ENCODE results near the gene ZNF823. TPM values are rescaled to one million over a fixed set of nuclear protein-coding genes. Genes with fewer than 3 reads are reported as not detected.

Gene ZNF823
- total and polyA plus RNA-seq, 2 of the 13 experiments (the other 11 are each of a cell fraction or from before 2014, with no cell fraction given), result 5.7 to 11.7 TPM

GRCh38 chr19:11705474-11705873 is 33.3 kb downstream of the ZNF823 start:
- Histone ChIP-seq H3K27me3 (ENCODE audit: control insufficient read depth in 1 of 2, insufficient read depth in 2 of 2, low read length in 2 of 2) (peaks cover 0 to 3% of the 10 kb centered on the region in 2 experiments; a peak in 1 of 5 replicates), H3K4me2 (ENCODE audit: low read depth, low read length) (peak overlapping the region; percentile 21; the same call in 1 of the 2 replicates), H2AFZ (ENCODE audit: low read length) (no peak overlapping the region), H4K20me1 (ENCODE audit: insufficient read depth, low read length) (no peaks in the 10 kb centered on the region), H3K36me3 (replicated peaks in 1 of 2; ENCODE audit: control insufficient read depth in 1 of 2, insufficient read depth in 2 of 2, low read length in 2 of 2) (no peaks in the 10 kb centered on the region), H3K9me3 (ENCODE audit: low read length) (no peaks in the 10 kb centered on the region), H3K4me1 (ENCODE audit: insufficient read depth, low read length) (peaks cover 52% of the 10 kb centered on the region), H3K27ac (ENCODE audit: extremely low read length, insufficient read depth, low read length) (no peak overlapping the region), H3K4me3 (replicated peaks in 1 of 3; ENCODE audit: insufficient read depth in 1 of 3, low read depth in 2 of 3, low read length in 3 of 3) (no peak overlapping the region), H3K79me2 (ENCODE audit: insufficient read depth, low read length) (no peaks in the 10 kb centered on the region), H3K9ac (ENCODE audit: insufficient read depth, low read depth, low read length) (no peak overlapping the region)
- 26% methylated on average over 3 of the region's 3 CpGs for WGBS (ENCODE audit: low lambda C conversion rate)
- DNase-seq (ENCODE audit: low spot score) (no peak), ATAC-seq (no peak), FAIRE-seq (no peak)
- BruUV-seq (replicated peaks), result no TSS peak
- intact Hi-C loops (cut with micrococcal nuclease; ENCODE audit: unreplicated experiment) (no loop called here), in situ Hi-C loops (cut with HindIII; ENCODE audit: extremely low pct_ligation_motif_present, low pct_unique_long_range_greater_than_20kb) (no loop called here)
- CTCF ChIA-PET (ENCODE audit: low intra/inter-chr PET ratio, low total read pairs), result no interaction called here
- POLR2A ChIA-PET, result interaction anchor here (1.5 kb wide), 1 partner anchor 11 kb away, joined by 4 read pairs; no protein-coding TSS in a partner anchor
- TF ChIP-seq HNRNPH1 (optimal IDR thresholded peaks at IDR 0.05; ENCODE audit: low read depth, low read length), result no peak
- TF ChIP-seq TSC22D2 (CRISPR knock-in tag; IDR thresholded peaks at IDR 0.05; ENCODE audit: borderline replicate concordance), result no peak
- no peak for TF ChIP-seq SMAD1 (CRISPR knock-in tag; IDR thresholded peaks at IDR 0.05; ENCODE audit: borderline replicate concordance, low read depth)
- TF ChIP-seq ZNF343 (CRISPR knock-in tag; IDR thresholded peaks at IDR 0.05), result no peak
- TF ChIP-seq ATF2 (CRISPR knock-in tag; IDR thresholded peaks at IDR 0.05), result no peak
- no peak for TF ChIP-seq ARNT2 (CRISPR knock-in tag; IDR thresholded peaks at IDR 0.05; ENCODE audit: low read depth)
- TF ChIP-seq HNF4A (CRISPR knock-in tag; IDR thresholded peaks at IDR 0.05), result no peak
- TF ChIP-seq ZNF616 (CRISPR knock-in tag; IDR thresholded peaks at IDR 0.05; ENCODE audit: low read depth), result no peak
- TF ChIP-seq ZNF713 (CRISPR knock-in tag; IDR thresholded peaks at IDR 0.05), result no peak
- no peak for TF ChIP-seq SALL1 (CRISPR knock-in tag; IDR thresholded peaks at IDR 0.05)
- TF ChIP-seq FOXO1 (CRISPR knock-in tag; IDR thresholded peaks at IDR 0.05), result no peak
- TF ChIP-seq CEBPZ (IDR thresholded peaks at IDR 0.05; ENCODE audit: low read length), result no peak
- no peak for TF ChIP-seq MTA1 (CRISPR knock-in tag; IDR thresholded peaks at IDR 0.05; ENCODE audit: borderline replicate concordance)
- TF ChIP-seq HOXA3 (CRISPR knock-in tag; IDR thresholded peaks at IDR 0.05), result no peak
- TF ChIP-seq THAP9 (CRISPR knock-in tag; IDR thresholded peaks at IDR 0.05; ENCODE audit: borderline replicate concordance), result no peak
- no peak for TF ChIP-seq TCF7 (IDR thresholded peaks at IDR 0.05; ENCODE audit: low read depth)
- no peak for TF ChIP-seq ZMAT3 (CRISPR knock-in tag; conservative IDR thresholded peaks at IDR 0.05)
- TF ChIP-seq JARID2 (CRISPR knock-in tag; IDR thresholded peaks at IDR 0.05; ENCODE audit: insufficient replicate concordance), result no peak
- TF ChIP-seq PCBP2 (optimal IDR thresholded peaks at IDR 0.05; ENCODE audit: low read depth, low read length, poor library complexity, severe bottlenecking), result no peak
